K562 (cell line): Measurements from ENCODE around the gene CRLF1. TPM values are rescaled to one million over a fixed set of nuclear protein-coding genes. Genes with fewer than 3 reads are reported as not detected.

Experiments
- BCOR ChIP-seq: fragments of 450-650 bp; IDR thresholded peaks from 2 replicates; pipeline ENCODE4 v1.6.1; 2016
- CBX8 ChIP-seq: fragments of 200-600 bp; sonication (generic); IDR thresholded peaks from 2 replicates; pipeline ENCODE4 v1.6.1; 2012; ENCODE audit warnings: borderline replicate concordance, mixed run types, low read depth, mild to moderate bottlenecking, moderate library complexity, mixed read lengths, low read length, control low read depth, inconsistent platforms; ENCODE audit not compliant: poor library complexity, severe bottlenecking; ENCODE audit errors: extremely low read depth
- CHD4 ChIP-seq: fragments of 200-600 bp; sonication (generic); IDR thresholded peaks from 3 replicates; pipeline ENCODE4 v1.6.1; 2012; ENCODE audit warnings: low read depth, mild to moderate bottlenecking, mixed read lengths, low read length, inconsistent platforms; ENCODE audit not compliant: insufficient read depth, insufficient replicate concordance, poor library complexity, severe bottlenecking
- DACH1 ChIP-seq: fragments of 450-650 bp; IDR thresholded peaks from 2 replicates; pipeline ENCODE4 v1.6.1; 2018; ENCODE audit not compliant: partially characterized antibody
- GABPA ChIP-seq: fragments of 200-800 bp; sonication (Bioruptor generic); conservative IDR thresholded peaks from 2 replicates; pipeline ENCODE4 v1.6.1; 2016; ENCODE audit warnings: low read depth, missing genetic modification characterization, missing compliant biosample characterization
- HSF4 ChIP-seq: fragments of 250-450 bp; sonication (Bioruptor Pico); IDR thresholded peaks from 2 replicates; pipeline ENCODE4 v2.1.2; 2022; ENCODE audit warnings: mild to moderate bottlenecking, moderate library complexity, borderline replicate concordance
- RBM14 ChIP-seq: fragments of 200-400 bp; formaldehyde crosslinking; IDR thresholded peaks from 2 replicates; pipeline ENCODE4 v1.6.1; 2018; ENCODE audit warnings: low read depth, mild to moderate bottlenecking, low read length, moderate library complexity, borderline replicate concordance; ENCODE audit not compliant: insufficient read depth
- U2AF1 ChIP-seq: fragments of 200-400 bp; formaldehyde crosslinking; optimal IDR thresholded peaks from 2 replicates; pipeline ENCODE3; 2017; ENCODE audit warnings: mild to moderate bottlenecking, low read depth, low read length, moderate library complexity
- ZNF217 ChIP-seq: sonication (generic); formaldehyde crosslinking; IDR thresholded peaks from 2 replicates; pipeline ENCODE4 v1.8.0; 2022; ENCODE audit warnings: mild to moderate bottlenecking, missing genetic modification reagents
- ZNF764 ChIP-seq: fragments of 250-450 bp; sonication (Bioruptor Pico); IDR thresholded peaks from 2 replicates; pipeline ENCODE4 v1.4.0; 2020; ENCODE audit warnings: low read depth, mild to moderate bottlenecking, moderate library complexity
- ZNF766 ChIP-seq: fragments of 200-800 bp; sonication (Bioruptor generic); conservative IDR thresholded peaks from 2 replicates; pipeline ENCODE4 v1.6.1; 2016; ENCODE audit warnings: missing genetic modification characterization, missing compliant biosample characterization
- polyA plus RNA-seq, 8 experiments: library from polyadenylated mRNA; depleted of rRNA in 4 of 8; stranded (reverse) in 5 of 8; unstranded in 3 of 8; fragments of >200 nt; fragmentation: Nextera tagmentation in 2 of 8; fragmentation: Illumina TruSeq in 1 of 8; extraction: Ambion mirVana in 2 of 8; extraction: Trizol in 1 of 8; gene quantifications; 2 replicates each; pipeline versions ENCODE4 v1.2.1 to v1.2.3, GENCODE V29; 2011 to 2014; ENCODE audit warnings: inconsistent platforms in 1 of 8, missing spikeins in 1 of 8
- total RNA-seq, 7 experiments: library from RNA; depleted of rRNA in 6 of 7; stranded (reverse); fragments of >200 nt in 6 of 7; fragmentation: Illumina TruSeq in 2 of 7; extraction: Trizol in 2 of 7; gene quantifications; 2 replicates each; pipeline versions ENCODE4 v1.2.1 to v1.2.3, GENCODE V29; 2011 to 2021; ENCODE audit warnings: low replicate concordance in 1 of 7
- TF ChIP-seq, protein P1 (sequence below): sonication (generic); formaldehyde crosslinking; IDR thresholded peaks from 2 replicates; pipeline ENCODE4 v1.8.1; 2023; ENCODE audit warnings: mild to moderate bottlenecking, missing genetic modification reagents, moderate library complexity
- TF ChIP-seq, protein P2 (sequence below): fragments of 250-450 bp; sonication (Bioruptor Pico); IDR thresholded peaks from 2 replicates; pipeline ENCODE4 v1.8.0; 2021; ENCODE audit warnings: moderate library complexity, mild to moderate bottlenecking, inconsistent platforms
- TF ChIP-seq, protein P3 (sequence below), 2 experiments: fragments of 450-650 bp; IDR thresholded peaks; 2 replicates each; pipeline ENCODE4 v1.6.1; 2016; ENCODE audit warnings: mild to moderate bottlenecking in 2 of 2, borderline replicate concordance in 1 of 2, low read depth in 1 of 2, moderate library complexity in 1 of 2

The CRLF1 gene
- total and polyA plus RNA-seq, 9 of the 15 experiments (the other 6 are each of a cell fraction or from before 2014, with no cell fraction given), result 0.85 to 3.6 (median 1.7) TPM

DNA sequence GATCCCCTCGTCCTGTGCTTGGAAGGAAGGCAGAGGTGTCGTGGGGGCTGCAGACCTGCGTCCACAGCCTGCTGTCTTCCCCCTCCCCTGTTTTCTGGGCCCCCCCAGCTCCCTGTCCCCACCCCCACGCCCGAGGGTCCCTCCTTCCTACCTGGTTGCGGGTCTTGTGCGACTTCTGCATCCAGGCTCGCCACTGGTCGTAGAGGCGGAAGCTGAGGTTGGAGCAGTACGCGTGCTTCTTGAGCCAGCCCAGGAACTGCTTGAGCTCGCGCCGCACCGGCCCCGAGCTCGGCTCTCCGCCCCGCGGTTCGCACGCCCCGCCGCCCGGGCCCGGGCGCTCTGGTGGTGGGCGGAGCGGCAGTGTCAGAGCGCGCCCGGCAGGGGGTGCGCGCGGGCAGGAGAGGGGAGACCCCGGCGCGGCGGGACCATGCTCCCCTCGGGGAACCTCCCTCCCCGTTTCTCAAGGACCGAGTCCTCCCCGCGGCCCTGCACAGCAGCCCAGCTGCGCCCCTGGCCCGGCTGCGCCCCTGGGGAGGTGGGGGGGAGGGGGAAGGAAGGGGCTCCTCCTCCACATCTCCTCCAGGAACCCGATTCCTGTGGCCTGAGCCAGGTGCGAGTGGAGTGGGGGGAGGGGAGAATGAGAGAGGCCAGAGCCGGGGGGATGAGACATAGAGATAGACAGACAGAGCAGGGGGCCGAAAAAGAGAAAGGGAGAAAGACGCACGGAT is 12.3 kb downstream of the CRLF1 start (continued):
- TF ChIP-seq ZNF764 (CRISPR knock-in tag) (peak; percentile 26; the same call in 1 of the 2 replicates), HSF4 (no peak), CBX8 (no peak), CHD4 (no peak), DACH1 (no peak), ZNF766 (CRISPR knock-in tag) (no peak), U2AF1 (no peak), BCOR (no peak), RBM14 (no peak), ZNF217 (CRISPR knock-in tag) (no peak), GABPA (tag) (no peak)
- TF ChIP-seq, protein P1, sequence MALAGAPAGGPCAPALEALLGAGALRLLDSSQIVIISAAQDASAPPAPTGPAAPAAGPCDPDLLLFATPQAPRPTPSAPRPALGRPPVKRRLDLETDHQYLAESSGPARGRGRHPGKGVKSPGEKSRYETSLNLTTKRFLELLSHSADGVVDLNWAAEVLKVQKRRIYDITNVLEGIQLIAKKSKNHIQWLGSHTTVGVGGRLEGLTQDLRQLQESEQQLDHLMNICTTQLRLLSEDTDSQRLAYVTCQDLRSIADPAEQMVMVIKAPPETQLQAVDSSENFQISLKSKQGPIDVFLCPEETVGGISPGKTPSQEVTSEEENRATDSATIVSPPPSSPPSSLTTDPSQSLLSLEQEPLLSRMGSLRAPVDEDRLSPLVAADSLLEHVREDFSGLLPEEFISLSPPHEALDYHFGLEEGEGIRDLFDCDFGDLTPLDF (CRISPR knock-in tag), result no peak
- TF ChIP-seq, protein P2, sequence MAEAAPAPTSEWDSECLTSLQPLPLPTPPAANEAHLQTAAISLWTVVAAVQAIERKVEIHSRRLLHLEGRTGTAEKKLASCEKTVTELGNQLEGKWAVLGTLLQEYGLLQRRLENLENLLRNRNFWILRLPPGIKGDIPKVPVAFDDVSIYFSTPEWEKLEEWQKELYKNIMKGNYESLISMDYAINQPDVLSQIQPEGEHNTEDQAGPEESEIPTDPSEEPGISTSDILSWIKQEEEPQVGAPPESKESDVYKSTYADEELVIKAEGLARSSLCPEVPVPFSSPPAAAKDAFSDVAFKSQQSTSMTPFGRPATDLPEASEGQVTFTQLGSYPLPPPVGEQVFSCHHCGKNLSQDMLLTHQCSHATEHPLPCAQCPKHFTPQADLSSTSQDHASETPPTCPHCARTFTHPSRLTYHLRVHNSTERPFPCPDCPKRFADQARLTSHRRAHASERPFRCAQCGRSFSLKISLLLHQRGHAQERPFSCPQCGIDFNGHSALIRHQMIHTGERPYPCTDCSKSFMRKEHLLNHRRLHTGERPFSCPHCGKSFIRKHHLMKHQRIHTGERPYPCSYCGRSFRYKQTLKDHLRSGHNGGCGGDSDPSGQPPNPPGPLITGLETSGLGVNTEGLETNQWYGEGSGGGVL (CRISPR knock-in tag), result no peak
- TF ChIP-seq, protein P3, sequence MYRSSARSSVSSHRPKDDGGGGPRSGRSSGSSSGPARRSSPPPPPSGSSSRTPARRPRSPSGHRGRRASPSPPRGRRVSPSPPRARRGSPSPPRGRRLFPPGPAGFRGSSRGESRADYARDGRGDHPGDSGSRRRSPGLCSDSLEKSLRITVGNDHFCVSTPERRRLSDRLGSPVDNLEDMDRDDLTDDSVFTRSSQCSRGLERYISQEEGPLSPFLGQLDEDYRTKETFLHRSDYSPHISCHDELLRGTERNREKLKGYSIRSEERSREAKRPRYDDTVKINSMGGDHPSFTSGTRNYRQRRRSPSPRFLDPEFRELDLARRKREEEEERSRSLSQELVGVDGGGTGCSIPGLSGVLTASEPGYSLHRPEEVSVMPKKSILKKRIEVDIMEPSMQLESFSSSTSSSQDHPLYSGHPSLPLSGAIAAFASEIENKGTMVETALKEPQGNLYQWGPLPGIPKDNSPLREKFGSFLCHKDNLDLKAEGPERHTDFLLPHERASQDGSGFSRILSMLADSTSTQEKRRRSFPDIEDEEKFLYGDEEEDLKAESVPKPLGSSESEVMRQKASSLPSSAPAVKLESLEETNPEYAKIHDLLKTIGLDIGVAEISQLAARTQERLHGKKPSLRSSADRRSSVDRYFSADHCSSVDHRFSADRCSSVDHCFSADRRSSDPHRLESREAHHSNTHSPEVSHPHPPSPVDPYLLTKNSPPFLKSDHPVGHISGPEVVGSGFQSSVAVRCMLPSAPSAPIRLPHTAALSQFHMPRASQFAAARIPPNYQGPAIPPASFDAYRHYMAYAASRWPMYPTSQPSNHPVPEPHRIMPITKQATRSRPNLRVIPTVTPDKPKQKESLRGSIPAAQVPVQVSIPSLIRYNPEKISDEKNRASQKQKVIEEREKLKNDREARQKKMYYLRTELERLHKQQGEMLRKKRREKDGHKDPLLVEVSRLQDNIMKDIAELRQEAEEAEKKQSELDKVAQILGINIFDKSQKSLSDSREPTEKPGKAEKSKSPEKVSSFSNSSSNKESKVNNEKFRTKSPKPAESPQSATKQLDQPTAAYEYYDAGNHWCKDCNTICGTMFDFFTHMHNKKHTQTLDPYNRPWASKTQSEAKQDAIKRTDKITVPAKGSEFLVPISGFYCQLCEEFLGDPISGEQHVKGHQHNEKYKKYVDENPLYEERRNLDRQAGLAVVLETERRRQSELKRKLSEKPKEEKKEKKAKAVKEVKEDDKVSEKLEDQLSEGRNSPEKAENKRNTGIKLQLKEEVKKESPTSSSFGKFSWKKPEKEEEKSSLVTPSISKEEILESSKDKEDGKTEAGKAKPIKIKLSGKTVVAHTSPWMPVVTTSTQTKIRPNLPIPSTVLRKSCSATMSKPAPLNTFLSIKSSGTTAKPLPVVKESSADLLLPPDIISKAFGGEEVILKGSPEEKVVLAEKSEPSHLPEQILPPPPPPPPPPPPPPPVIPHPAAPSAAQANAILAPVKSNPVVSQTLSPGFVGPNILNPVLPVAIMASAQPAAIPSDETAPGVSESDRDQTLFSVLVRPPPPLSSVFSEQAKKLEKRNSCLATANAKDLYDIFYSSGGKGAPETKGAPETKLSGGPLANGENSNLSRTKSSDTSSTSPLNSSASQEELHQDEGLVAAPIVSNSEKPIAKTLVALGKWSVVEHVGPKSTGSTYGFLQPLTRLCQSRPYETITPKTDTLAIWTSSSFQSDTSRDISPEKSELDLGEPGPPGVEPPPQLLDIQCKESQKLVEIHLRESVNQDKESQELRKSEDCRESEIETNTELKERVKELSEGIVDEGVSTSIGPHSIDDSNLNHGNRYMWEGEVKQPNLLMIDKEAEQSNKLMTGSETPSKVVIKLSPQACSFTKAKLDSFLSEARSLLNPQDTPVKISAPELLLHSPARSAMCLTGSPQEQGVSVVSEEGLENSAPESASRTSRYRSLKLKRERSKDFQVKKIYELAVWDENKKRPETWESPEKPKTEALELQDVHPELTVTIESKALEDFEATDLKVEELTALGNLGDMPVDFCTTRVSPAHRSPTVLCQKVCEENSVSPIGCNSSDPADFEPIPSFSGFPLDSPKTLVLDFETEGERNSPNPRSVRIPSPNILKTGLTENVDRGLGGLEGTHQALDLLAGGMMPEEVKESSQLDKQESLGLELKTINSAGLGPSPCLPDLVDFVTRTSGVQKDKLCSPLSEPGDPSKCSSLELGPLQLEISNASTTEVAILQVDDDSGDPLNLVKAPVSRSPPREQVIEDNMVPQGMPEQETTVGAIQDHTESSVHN (IDR thresholded peaks at IDR 0.05; ENCODE audit: borderline replicate concordance in 1 of 2, low read depth in 1 of 2), result no peak
